ENCODE measurements around the gene MLIP.

Gene MLIP

GRCh38 chr6:54085047-54085446 is 26.2 kb upstream of the MLIP start:
- H3K4me3 ChIP-seq (replicated peaks; ENCODE audit: low read depth, low read length): no peak overlapping the region
- TF ChIP-seq, protein P1, sequence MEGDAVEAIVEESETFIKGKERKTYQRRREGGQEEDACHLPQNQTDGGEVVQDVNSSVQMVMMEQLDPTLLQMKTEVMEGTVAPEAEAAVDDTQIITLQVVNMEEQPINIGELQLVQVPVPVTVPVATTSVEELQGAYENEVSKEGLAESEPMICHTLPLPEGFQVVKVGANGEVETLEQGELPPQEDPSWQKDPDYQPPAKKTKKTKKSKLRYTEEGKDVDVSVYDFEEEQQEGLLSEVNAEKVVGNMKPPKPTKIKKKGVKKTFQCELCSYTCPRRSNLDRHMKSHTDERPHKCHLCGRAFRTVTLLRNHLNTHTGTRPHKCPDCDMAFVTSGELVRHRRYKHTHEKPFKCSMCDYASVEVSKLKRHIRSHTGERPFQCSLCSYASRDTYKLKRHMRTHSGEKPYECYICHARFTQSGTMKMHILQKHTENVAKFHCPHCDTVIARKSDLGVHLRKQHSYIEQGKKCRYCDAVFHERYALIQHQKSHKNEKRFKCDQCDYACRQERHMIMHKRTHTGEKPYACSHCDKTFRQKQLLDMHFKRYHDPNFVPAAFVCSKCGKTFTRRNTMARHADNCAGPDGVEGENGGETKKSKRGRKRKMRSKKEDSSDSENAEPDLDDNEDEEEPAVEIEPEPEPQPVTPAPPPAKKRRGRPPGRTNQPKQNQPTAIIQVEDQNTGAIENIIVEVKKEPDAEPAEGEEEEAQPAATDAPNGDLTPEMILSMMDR (IDR thresholded peaks at IDR 0.05; ENCODE audit: low read depth, low read length, missing control alignments): no peak
- no peak for DNase-seq (ENCODE audit: extremely low read depth, low read depth)

- H3K4me3 ChIP-seq (replicated peaks; ENCODE audit: low read depth, low read length): no peak overlapping the region
- TF ChIP-seq, protein P1 (IDR thresholded peaks at IDR 0.05; ENCODE audit: low read depth, low read length, missing control alignments): no peak
- DNase-seq (ENCODE audit: extremely low read depth, low read depth): peak; percentile 14
Measured at GRCh38 chr6:54085541-54085940, 25.7 kb upstream of the MLIP start.

- DNase-seq (ENCODE audit: extremely low read depth, low read depth): no peak
- H3K4me3 ChIP-seq (replicated peaks; ENCODE audit: low read depth, low read length): no peak overlapping the region
- TF ChIP-seq, protein P1 (IDR thresholded peaks at IDR 0.05; ENCODE audit: low read depth, low read length, missing control alignments): no peak
Measured at GRCh38 chr6:54086439-54086838, 24.8 kb upstream of the MLIP start.

DNA sequence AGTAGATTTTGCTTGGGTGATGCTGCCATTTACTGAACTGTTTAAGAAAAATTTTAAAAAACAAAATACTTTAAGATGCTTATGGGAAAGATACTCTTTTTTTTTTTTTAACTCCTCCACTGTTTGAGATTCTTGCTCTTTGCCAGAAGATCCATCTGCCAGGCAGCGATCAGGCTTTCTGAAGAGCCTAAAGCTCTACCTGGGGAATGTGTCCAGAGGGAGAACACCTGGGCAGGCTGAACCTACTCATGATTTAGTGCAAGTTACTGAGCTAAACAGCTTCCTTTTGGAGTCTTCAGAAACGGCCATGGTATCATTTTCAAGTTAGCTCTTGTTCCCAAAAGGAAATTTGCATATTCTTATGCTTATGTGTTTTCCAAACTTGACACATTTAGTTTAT is 23.5 kb upstream of the MLIP start:
- TF ChIP-seq, protein P1 (IDR thresholded peaks at IDR 0.05; ENCODE audit: low read depth, low read length, missing control alignments): no peak
- no peak for DNase-seq (ENCODE audit: extremely low read depth, low read depth)
- H3K4me3 ChIP-seq (replicated peaks; ENCODE audit: low read depth, low read length): no peak overlapping the region

DNA sequence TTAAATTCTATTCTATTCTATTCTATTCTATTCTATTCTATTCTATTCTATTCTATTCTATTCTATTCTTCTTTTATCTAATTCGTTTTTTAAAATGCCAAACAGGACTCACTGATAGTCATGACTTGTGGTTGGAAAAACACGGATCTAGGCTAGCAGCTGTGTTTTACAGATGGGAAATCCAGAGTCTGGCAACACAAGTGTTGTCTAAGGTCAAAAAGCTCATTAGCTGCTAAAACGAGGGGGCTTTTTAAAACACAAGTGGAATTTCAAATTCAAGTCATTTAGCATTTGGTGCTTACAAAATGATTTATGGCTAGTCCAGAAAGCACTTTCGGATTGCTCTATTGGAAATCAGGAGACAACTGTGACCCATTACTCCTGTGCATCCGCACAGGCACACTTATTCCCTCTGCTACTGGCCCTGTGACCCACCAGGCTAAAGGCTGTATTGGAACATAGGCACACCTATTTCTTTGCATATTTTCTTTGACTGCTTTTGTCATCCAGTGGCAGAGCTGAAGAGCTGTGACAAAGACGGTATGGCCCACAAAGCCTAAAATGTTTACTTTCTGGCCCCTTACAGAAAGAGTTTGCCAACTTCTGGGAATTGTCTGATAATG is 17.8 kb upstream of the MLIP start:
- DNase-seq (ENCODE audit: extremely low read depth, low read depth): no peak
- H3K4me3 ChIP-seq (replicated peaks; ENCODE audit: low read depth, low read length): no peak overlapping the region
- TF ChIP-seq, protein P1 (IDR thresholded peaks at IDR 0.05; ENCODE audit: low read depth, low read length, missing control alignments): no peak

- H3K4me3 ChIP-seq (replicated peaks; ENCODE audit: low read depth, low read length): no peak overlapping the region
- DNase-seq (ENCODE audit: extremely low read depth, low read depth): no peak
- TF ChIP-seq, protein P1 (IDR thresholded peaks at IDR 0.05; ENCODE audit: low read depth, low read length, missing control alignments): no peak
Measured at GRCh38 chr6:54094293-54094692, 16.9 kb upstream of the MLIP start.

DNA sequence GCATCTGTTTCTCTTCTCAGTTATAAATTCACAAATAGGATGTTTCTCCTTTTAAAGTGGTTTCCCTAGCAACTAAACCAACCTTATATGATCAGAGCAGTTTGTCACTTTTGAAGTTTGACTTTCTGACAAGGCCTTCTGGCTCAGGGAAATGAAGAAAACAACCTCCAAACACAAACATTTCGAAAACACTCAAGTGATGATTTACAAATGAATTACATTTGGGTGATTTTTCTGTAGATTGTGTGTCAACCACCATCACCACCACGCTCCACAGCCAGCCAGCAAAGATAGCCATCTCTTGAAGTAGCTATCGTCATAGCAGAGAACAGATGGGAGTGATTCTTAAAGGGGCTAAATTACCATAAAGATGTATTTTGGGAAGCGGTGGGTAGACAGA is 16.5 kb upstream of the MLIP start:
- no peak for DNase-seq (ENCODE audit: extremely low read depth, low read depth)
- TF ChIP-seq, protein P1 (IDR thresholded peaks at IDR 0.05; ENCODE audit: low read depth, low read length, missing control alignments): no peak
- no peak overlapping the region for H3K4me3 ChIP-seq (replicated peaks; ENCODE audit: low read depth, low read length)
